Neural cell (in vitro differentiated cells): ENCODE data around the gene ANXA4. TPM values are rescaled to one million over a fixed set of nuclear protein-coding genes. Genes with fewer than 3 reads are reported as not detected.
"Not testable (repeated sequence)": the region's sequence is repeated elsewhere in the genome, so short reads cannot be mapped to it uniquely, and the experiment has no call there.

ENCODE experiments used
- H2AFZ ChIP-seq: fragments of 200-600, 300-800 bp; sonication (generic), shearing (Covaris generic); 2 replicates; pipeline ENCODE4 v1.6.0; 2014; ENCODE audit warnings: low read depth, mild to moderate bottlenecking, antibody characterized with exemption, low read length, moderate library complexity
- H3F3A ChIP-seq: fragments of 200-600 bp; shearing (Covaris generic); 2 replicates; pipeline ENCODE4 v1.6.1; 2016; ENCODE audit warnings: mild to moderate bottlenecking, moderate library complexity, mixed read lengths, antibody characterized with exemption, low read length; ENCODE audit not compliant: insufficient read depth, poor library complexity, severe bottlenecking
- H3K27ac ChIP-seq: fragments of 200-600, 300-800 bp; sonication (generic), shearing (Covaris generic); 2 replicates; pipeline ENCODE4 v1.5.1; 2014; ENCODE audit warnings: mild to moderate bottlenecking, low read length, moderate library complexity
- H3K27me3 ChIP-seq: fragments of 300-800, 200-600 bp; sonication (generic), shearing (Covaris generic); 2 replicates; pipeline ENCODE4 v1.6.0; 2014; ENCODE audit warnings: mild to moderate bottlenecking, low read depth, low read length, moderate library complexity; ENCODE audit not compliant: insufficient read depth
- H3K36me3 ChIP-seq: fragments of 300-800, 200-600 bp; sonication (generic), shearing (Covaris generic); 2 replicates; pipeline ENCODE4 v1.5.1; 2014; ENCODE audit warnings: mild to moderate bottlenecking, antibody characterized with exemption, low read length, moderate library complexity; ENCODE audit not compliant: insufficient read depth
- H3K4me2 ChIP-seq: fragments of 300-800, 200-600 bp; sonication (generic), shearing (Covaris generic); 2 replicates; pipeline ENCODE4 v1.6.0; 2014; ENCODE audit warnings: mild to moderate bottlenecking, low read length
- H3K4me3 ChIP-seq: fragments of 300-800, 200-600 bp; sonication (generic), shearing (Covaris generic); 2 replicates; pipeline ENCODE4 v1.5.1; 2014; ENCODE audit warnings: mild to moderate bottlenecking, low read length, moderate library complexity
- H3K79me2 ChIP-seq: fragments of 200-600 bp; shearing (Covaris generic); replicated peaks from 2 replicates; pipeline ENCODE4 v1.6.0; 2014; ENCODE audit warnings: mild to moderate bottlenecking, low read length, moderate library complexity; ENCODE audit not compliant: insufficient read depth
- H3K9ac ChIP-seq: fragments of 300-800, 200-600 bp; sonication (generic), shearing (Covaris generic); 2 replicates; pipeline ENCODE4 v1.6.1; 2016; ENCODE audit warnings: mild to moderate bottlenecking, low read length, mixed read lengths
- H3K9me2 ChIP-seq: fragments of 200-600 bp; shearing (Covaris generic); 2 replicates; pipeline ENCODE4 v1.6.1; 2016; ENCODE audit warnings: mild to moderate bottlenecking, low read length, mixed read lengths; ENCODE audit not compliant: insufficient read depth
- H3K9me3 ChIP-seq: fragments of 200-600, 300-800 bp; sonication (generic), shearing (Covaris generic); 2 replicates; pipeline ENCODE4 v1.6.1; 2016; ENCODE audit warnings: mild to moderate bottlenecking, mixed run types, low read length, moderate library complexity, mixed read lengths
- H4K20me1 ChIP-seq: fragments of 200-600 bp; shearing (Covaris generic); 2 replicates; pipeline ENCODE4 v1.6.1; 2016; ENCODE audit warnings: mild to moderate bottlenecking, mixed run types; ENCODE audit not compliant: insufficient read depth
- CTCF ChIP-seq: fragments of 450-650 bp; IDR thresholded peaks from 2 replicates; pipeline ENCODE4 v1.5.1; 2014; ENCODE audit warnings: antibody characterized with exemption, mild to moderate bottlenecking, moderate library complexity; ENCODE audit not compliant: poor library complexity, severe bottlenecking
- EP300 ChIP-seq: fragments of 450-650 bp; conservative IDR thresholded peaks from 2 replicates; pipeline ENCODE4 v1.6.1; 2014; ENCODE audit warnings: antibody characterized with exemption, mild to moderate bottlenecking, moderate library complexity; ENCODE audit not compliant: poor library complexity, severe bottlenecking
- EZH2 ChIP-seq: fragments of 200-600, 300-800 bp; shearing (Covaris generic), sonication (generic); IDR thresholded peaks from 2 replicates; pipeline ENCODE4 v1.6.1; 2014; ENCODE audit warnings: antibody characterized with exemption, low read length, borderline replicate concordance, mild to moderate bottlenecking; ENCODE audit not compliant: insufficient read depth, poor library complexity, severe bottlenecking
- MXI1 ChIP-seq: fragments of 450-650 bp; conservative IDR thresholded peaks from 2 replicates; pipeline ENCODE4 v1.6.1; 2014; ENCODE audit warnings: antibody characterized with exemption, mild to moderate bottlenecking; ENCODE audit not compliant: poor library complexity, severe bottlenecking
- POLR2AphosphoS5 ChIP-seq: IDR thresholded peaks from 2 replicates; pipeline ENCODE4 v1.6.1; 2012
- RAD21 ChIP-seq: fragments of 450-650 bp; conservative IDR thresholded peaks from 2 replicates; pipeline ENCODE4 v1.6.1; 2014; ENCODE audit warnings: antibody characterized with exemption, mild to moderate bottlenecking, moderate library complexity
- REST ChIP-seq: IDR thresholded peaks from 2 replicates; pipeline ENCODE4 v1.6.1; 2012; ENCODE audit warnings: borderline replicate concordance
- SMC3 ChIP-seq: fragments of 450-650 bp; conservative IDR thresholded peaks from 2 replicates; pipeline ENCODE4 v1.6.1; 2014; ENCODE audit warnings: antibody characterized with exemption, mild to moderate bottlenecking, moderate library complexity; ENCODE audit not compliant: poor library complexity
- TAF1 ChIP-seq: IDR thresholded peaks from 2 replicates; pipeline ENCODE4 v1.6.1; 2012; ENCODE audit warnings: low read depth
- polyA plus RNA-seq: library from polyadenylated mRNA; depleted of rRNA; stranded (reverse); fragments of >200 nt; gene quantifications from 2 replicates; pipeline ENCODE4 v1.2.3, GENCODE V29; 2014

The ANXA4 gene
- polyA plus RNA-seq, 1 donor from 2014 or later, result 1.8 TPM

GRCh38 chr2:69734854-69735544, 6.9 kb upstream of the ANXA4 start:
- Histone ChIP-seq H3K9me2 (no peaks in the 10 kb centered on the region), H3K79me2 (no peaks in the 10 kb centered on the region), H3K9ac (no peak overlapping the region), H3K4me2 (no peak overlapping the region), H3F3A (no peaks in the 10 kb centered on the region), H3K27me3 (no peaks in the 10 kb centered on the region), H3K36me3 (no peaks in the 10 kb centered on the region), H4K20me1 (no peaks in the 10 kb centered on the region), H3K27ac (no peak overlapping the region), H3K9me3 (no peaks in the 10 kb centered on the region), H2AFZ (no peak overlapping the region), H3K4me3 (no peak overlapping the region)
- TF ChIP-seq EZH2 (no peak), MXI1 (no peak), SMC3 (no peak), EP300 (no peak)

- H3K4me2 ChIP-seq, result no peak overlapping the region
Measured at GRCh38 chr2:69735686-69736085, 6.2 kb upstream of the ANXA4 start.

GRCh38 chr2:69738149-69738548, 3.8 kb upstream of the ANXA4 start:
- H3K79me2 ChIP-seq, H3K36me3 ChIP-seq, H3K9me2 ChIP-seq, H3K27ac ChIP-seq, H2AFZ ChIP-seq, H3K9ac ChIP-seq, H3K9me3 ChIP-seq, H3K4me3 ChIP-seq, H4K20me1 ChIP-seq, H3K4me2 ChIP-seq, H3F3A ChIP-seq: not testable (repeated sequence)
- peaks cover 26% of the 10 kb centered on the region for H3K27me3 ChIP-seq

More at GRCh38 chr2:69735686-69736085, 6.2 kb upstream of the ANXA4 start:
- Histone ChIP-seq H3K9me2 (no peaks in the 10 kb centered on the region), H4K20me1 (no peaks in the 10 kb centered on the region), H3K9ac (no peak overlapping the region), H2AFZ (no peak overlapping the region), H3F3A (no peaks in the 10 kb centered on the region), H3K9me3 (no peaks in the 10 kb centered on the region), H3K27ac (no peak overlapping the region), H3K36me3 (no peaks in the 10 kb centered on the region), H3K79me2 (no peaks in the 10 kb centered on the region), H3K4me3 (no peak overlapping the region), H3K27me3 (peaks cover 2% of the 10 kb centered on the region)
- TF ChIP-seq POLR2AphosphoS5 (no peak), EP300 (no peak), SMC3 (no peak), CTCF (no peak), RAD21 (no peak), TAF1 (no peak), REST (no peak), MXI1 (no peak), EZH2 (no peak)
